WTC11 (cell line): ENCODE results near the gene IL27RA.

Source experiments
- ESRRA ChIP-seq: sonication (generic); formaldehyde crosslinking; IDR thresholded peaks from 2 replicates; pipeline ENCODE4 v1.8.1; 2022; ENCODE audit warnings: mild to moderate bottlenecking, missing genetic modification reagents, borderline replicate concordance
- FOXP1 ChIP-seq: sonication (generic); formaldehyde crosslinking; IDR thresholded peaks from 2 replicates; pipeline ENCODE4 v1.8.0; 2022; ENCODE audit warnings: missing genetic modification reagents, mild to moderate bottlenecking, moderate library complexity, borderline replicate concordance
- NFE2L1 ChIP-seq: sonication (generic); formaldehyde crosslinking; IDR thresholded peaks from 2 replicates; pipeline ENCODE4 v1.8.1; 2023; ENCODE audit warnings: missing genetic modification reagents
- NR2C2 ChIP-seq: sonication (generic); formaldehyde crosslinking; IDR thresholded peaks from 2 replicates; pipeline ENCODE4 v1.8.0; 2022; ENCODE audit warnings: mild to moderate bottlenecking, missing genetic modification reagents
- PREB ChIP-seq: sonication (generic); formaldehyde crosslinking; IDR thresholded peaks from 2 replicates; pipeline ENCODE4 v1.8.1; 2022; ENCODE audit warnings: mild to moderate bottlenecking, missing genetic modification reagents, moderate library complexity, borderline replicate concordance
- RELA ChIP-seq: sonication (generic); formaldehyde crosslinking; IDR thresholded peaks from 2 replicates; pipeline ENCODE4 v1.8.1; 2022; ENCODE audit warnings: missing genetic modification reagents, mild to moderate bottlenecking, borderline replicate concordance
- TCF7 ChIP-seq: sonication (generic); formaldehyde crosslinking; IDR thresholded peaks from 2 replicates; pipeline ENCODE4 v1.8.0; 2022; ENCODE audit warnings: mild to moderate bottlenecking, low read depth, missing genetic modification reagents, moderate library complexity
- TEAD4 ChIP-seq: sonication (generic); formaldehyde crosslinking; IDR thresholded peaks from 2 replicates; pipeline ENCODE4 v1.8.0; 2022; ENCODE audit warnings: mild to moderate bottlenecking, missing genetic modification reagents
- ZBTB21 ChIP-seq: sonication (generic); formaldehyde crosslinking; IDR thresholded peaks from 2 replicates; pipeline ENCODE4 v1.8.1; 2023; ENCODE audit warnings: mild to moderate bottlenecking, missing genetic modification reagents, borderline replicate concordance
- TF ChIP-seq, protein P1 (sequence below): fragments of 200-600 bp; IDR thresholded peaks from 2 replicates; pipeline ENCODE4 v1.8.0; 2022; ENCODE audit warnings: antibody characterized with exemption
- TF ChIP-seq, protein P2 (sequence below): sonication (generic); formaldehyde crosslinking; IDR thresholded peaks from 2 replicates; pipeline ENCODE4 v1.8.1; 2023; ENCODE audit warnings: mild to moderate bottlenecking, missing genetic modification reagents
- TF ChIP-seq, protein P3 (sequence below): fragments of 250-450 bp; sonication (Bioruptor Pico); IDR thresholded peaks from 2 replicates; pipeline ENCODE4 v2.1.2; 2022; ENCODE audit warnings: mild to moderate bottlenecking, moderate library complexity
- TF ChIP-seq, protein P4 (sequence below): sonication (generic); formaldehyde crosslinking; IDR thresholded peaks from 2 replicates; pipeline ENCODE4 v1.8.1; 2023; ENCODE audit warnings: mild to moderate bottlenecking, moderate library complexity, missing genetic modification reagents

GRCh38 chr19:14093117-14093823 lies 61.7 kb downstream of the IL27RA start:
- TF ChIP-seq, protein P1, sequence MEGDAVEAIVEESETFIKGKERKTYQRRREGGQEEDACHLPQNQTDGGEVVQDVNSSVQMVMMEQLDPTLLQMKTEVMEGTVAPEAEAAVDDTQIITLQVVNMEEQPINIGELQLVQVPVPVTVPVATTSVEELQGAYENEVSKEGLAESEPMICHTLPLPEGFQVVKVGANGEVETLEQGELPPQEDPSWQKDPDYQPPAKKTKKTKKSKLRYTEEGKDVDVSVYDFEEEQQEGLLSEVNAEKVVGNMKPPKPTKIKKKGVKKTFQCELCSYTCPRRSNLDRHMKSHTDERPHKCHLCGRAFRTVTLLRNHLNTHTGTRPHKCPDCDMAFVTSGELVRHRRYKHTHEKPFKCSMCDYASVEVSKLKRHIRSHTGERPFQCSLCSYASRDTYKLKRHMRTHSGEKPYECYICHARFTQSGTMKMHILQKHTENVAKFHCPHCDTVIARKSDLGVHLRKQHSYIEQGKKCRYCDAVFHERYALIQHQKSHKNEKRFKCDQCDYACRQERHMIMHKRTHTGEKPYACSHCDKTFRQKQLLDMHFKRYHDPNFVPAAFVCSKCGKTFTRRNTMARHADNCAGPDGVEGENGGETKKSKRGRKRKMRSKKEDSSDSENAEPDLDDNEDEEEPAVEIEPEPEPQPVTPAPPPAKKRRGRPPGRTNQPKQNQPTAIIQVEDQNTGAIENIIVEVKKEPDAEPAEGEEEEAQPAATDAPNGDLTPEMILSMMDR = no peak
- no peak for TF ChIP-seq NR2C2 (CRISPR knock-in tag)
- TF ChIP-seq, protein P2, sequence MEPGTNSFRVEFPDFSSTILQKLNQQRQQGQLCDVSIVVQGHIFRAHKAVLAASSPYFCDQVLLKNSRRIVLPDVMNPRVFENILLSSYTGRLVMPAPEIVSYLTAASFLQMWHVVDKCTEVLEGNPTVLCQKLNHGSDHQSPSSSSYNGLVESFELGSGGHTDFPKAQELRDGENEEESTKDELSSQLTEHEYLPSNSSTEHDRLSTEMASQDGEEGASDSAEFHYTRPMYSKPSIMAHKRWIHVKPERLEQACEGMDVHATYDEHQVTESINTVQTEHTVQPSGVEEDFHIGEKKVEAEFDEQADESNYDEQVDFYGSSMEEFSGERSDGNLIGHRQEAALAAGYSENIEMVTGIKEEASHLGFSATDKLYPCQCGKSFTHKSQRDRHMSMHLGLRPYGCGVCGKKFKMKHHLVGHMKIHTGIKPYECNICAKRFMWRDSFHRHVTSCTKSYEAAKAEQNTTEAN (CRISPR knock-in tag) = no peak
- no peak for TF ChIP-seq TCF7 (CRISPR knock-in tag)
- TF ChIP-seq, protein P3, sequence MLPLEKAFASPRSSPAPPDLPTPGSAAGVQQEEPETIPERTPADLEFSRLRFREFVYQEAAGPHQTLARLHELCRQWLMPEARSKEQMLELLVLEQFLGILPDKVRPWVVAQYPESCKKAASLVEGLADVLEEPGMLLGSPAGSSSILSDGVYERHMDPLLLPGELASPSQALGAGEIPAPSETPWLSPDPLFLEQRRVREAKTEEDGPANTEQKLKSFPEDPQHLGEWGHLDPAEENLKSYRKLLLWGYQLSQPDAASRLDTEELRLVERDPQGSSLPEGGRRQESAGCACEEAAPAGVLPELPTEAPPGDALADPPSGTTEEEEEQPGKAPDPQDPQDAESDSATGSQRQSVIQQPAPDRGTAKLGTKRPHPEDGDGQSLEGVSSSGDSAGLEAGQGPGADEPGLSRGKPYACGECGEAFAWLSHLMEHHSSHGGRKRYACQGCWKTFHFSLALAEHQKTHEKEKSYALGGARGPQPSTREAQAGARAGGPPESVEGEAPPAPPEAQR (CRISPR knock-in tag) = no peak
- TF ChIP-seq ESRRA = no peak
- no peak for TF ChIP-seq PREB (CRISPR knock-in tag)
- TF ChIP-seq NFE2L1 (CRISPR knock-in tag) = no peak
- TF ChIP-seq TEAD4 (CRISPR knock-in tag) = no peak
- TF ChIP-seq, protein P4, sequence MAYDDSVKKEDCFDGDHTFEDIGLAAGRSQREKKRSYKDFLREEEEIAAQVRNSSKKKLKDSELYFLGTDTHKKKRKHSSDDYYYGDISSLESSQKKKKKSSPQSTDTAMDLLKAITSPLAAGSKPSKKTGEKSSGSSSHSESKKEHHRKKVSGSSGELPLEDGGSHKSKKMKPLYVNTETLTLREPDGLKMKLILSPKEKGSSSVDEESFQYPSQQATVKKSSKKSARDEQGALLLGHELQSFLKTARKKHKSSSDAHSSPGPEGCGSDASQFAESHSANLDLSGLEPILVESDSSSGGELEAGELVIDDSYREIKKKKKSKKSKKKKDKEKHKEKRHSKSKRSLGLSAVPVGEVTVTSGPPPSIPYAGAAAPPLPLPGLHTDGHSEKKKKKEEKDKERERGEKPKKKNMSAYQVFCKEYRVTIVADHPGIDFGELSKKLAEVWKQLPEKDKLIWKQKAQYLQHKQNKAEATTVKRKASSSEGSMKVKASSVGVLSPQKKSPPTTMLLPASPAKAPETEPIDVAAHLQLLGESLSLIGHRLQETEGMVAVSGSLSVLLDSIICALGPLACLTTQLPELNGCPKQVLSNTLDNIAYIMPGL (CRISPR knock-in tag) = no peak
- no peak for TF ChIP-seq RELA (CRISPR knock-in tag)
- TF ChIP-seq FOXP1 (CRISPR knock-in tag) = no peak
- TF ChIP-seq ZBTB21 (CRISPR knock-in tag) = no peak
